Panc1 (cell line): ENCODE measurements around the gene KRTAP19-5.

ENCODE experiments used
- CTCF ChIP-seq: fragments of 450-650 bp; IDR thresholded peaks from 2 replicates; pipeline ENCODE4 v1.5.1; 2017; ENCODE audit warnings: mild to moderate bottlenecking
- TCF7L2 ChIP-seq: IDR thresholded peaks from 2 replicates; pipeline ENCODE4 v1.6.1; 2011; ENCODE audit warnings: mild to moderate bottlenecking, low read depth, low read length, inconsistent platforms

- no peak for TF ChIP-seq CTCF
- no peak for TF ChIP-seq TCF7L2
These were observed 23.9 kb downstream of the KRTAP19-5 start for GRCh38 chr21:30478004-30478403.
